HEK293 (cell line): Measurements from ENCODE around the gene SORL1.

ENCODE experiments used
- GLI2 ChIP-seq: fragments of 450-650 bp; formaldehyde crosslinking; IDR thresholded peaks from 2 replicates; pipeline ENCODE4; 2017; ENCODE audit warnings: missing biosample characterization, missing genetic modification characterization, low read depth, borderline replicate concordance
- GLI4 ChIP-seq: fragments of 450-650 bp; formaldehyde crosslinking; IDR thresholded peaks from 2 replicates; pipeline ENCODE4 v1.5.1; 2016; ENCODE audit warnings: missing biosample characterization, missing genetic modification characterization
- HOXA7 ChIP-seq: sonication (generic); formaldehyde crosslinking; IDR thresholded peaks from 2 replicates; pipeline ENCODE4 v1.8.1; 2022; ENCODE audit warnings: missing genetic modification reagents, borderline replicate concordance
- HOXD13 ChIP-seq: sonication (generic); formaldehyde crosslinking; IDR thresholded peaks from 2 replicates; pipeline ENCODE4 v1.8.0; 2022; ENCODE audit warnings: missing genetic modification reagents, borderline replicate concordance
- OVOL3 ChIP-seq: fragments of 450-650 bp; formaldehyde crosslinking; IDR thresholded peaks from 2 replicates; pipeline ENCODE4 v1.5.1; 2016; ENCODE audit warnings: missing biosample characterization, missing genetic modification characterization
- RBAK ChIP-seq: fragments of 450-650 bp; formaldehyde crosslinking; IDR thresholded peaks from 2 replicates; pipeline ENCODE4 v1.5.1; 2016; ENCODE audit warnings: missing biosample characterization, missing genetic modification characterization
- ZBTB1 ChIP-seq: fragments of 450-650 bp; formaldehyde crosslinking; IDR thresholded peaks from 2 replicates; pipeline ENCODE4 v1.5.1; 2016; ENCODE audit warnings: missing biosample characterization, missing genetic modification characterization
- ZBTB8A ChIP-seq: fragments of 450-650 bp; formaldehyde crosslinking; IDR thresholded peaks from 2 replicates; pipeline ENCODE4 v1.5.1; 2016; ENCODE audit warnings: missing biosample characterization, missing genetic modification characterization
- ZFHX2 ChIP-seq: fragments of 450-650 bp; formaldehyde crosslinking; conservative IDR thresholded peaks from 2 replicates; pipeline ENCODE4 v1.5.1; 2016; ENCODE audit warnings: missing biosample characterization, missing genetic modification characterization
- ZNF140 ChIP-seq: fragments of 450-650 bp; formaldehyde crosslinking; IDR thresholded peaks from 2 replicates; pipeline ENCODE4 v1.5.1; 2016; ENCODE audit warnings: missing biosample characterization, missing genetic modification characterization
- ZNF157 ChIP-seq: fragments of 450-650 bp; formaldehyde crosslinking; IDR thresholded peaks from 2 replicates; pipeline ENCODE4 v1.5.1; 2016; ENCODE audit warnings: missing biosample characterization, missing genetic modification characterization
- ZNF2 ChIP-seq: fragments of 450-650 bp; formaldehyde crosslinking; IDR thresholded peaks from 2 replicates; pipeline ENCODE4 v1.5.1; 2016; ENCODE audit warnings: missing biosample characterization, missing genetic modification characterization
- ZNF211 ChIP-seq: fragments of 450-650 bp; formaldehyde crosslinking; IDR thresholded peaks from 2 replicates; pipeline ENCODE4 v1.5.1; 2016; ENCODE audit warnings: low read depth, missing biosample characterization, missing genetic modification characterization
- ZNF24 ChIP-seq: fragments of 450-650 bp; formaldehyde crosslinking; IDR thresholded peaks from 2 replicates; pipeline ENCODE4 v1.5.1; 2016; ENCODE audit warnings: missing biosample characterization, missing genetic modification characterization
- ZNF302 ChIP-seq: fragments of 450-650 bp; formaldehyde crosslinking; IDR thresholded peaks from 2 replicates; pipeline ENCODE4 v1.5.1; 2016; ENCODE audit warnings: missing biosample characterization, missing genetic modification characterization, low read depth
- ZNF350 ChIP-seq: fragments of 450-650 bp; formaldehyde crosslinking; IDR thresholded peaks from 2 replicates; pipeline ENCODE4 v1.5.0; 2017; ENCODE audit warnings: missing biosample characterization, mild to moderate bottlenecking, missing genetic modification characterization
- ZNF391 ChIP-seq: fragments of 450-650 bp; formaldehyde crosslinking; IDR thresholded peaks from 2 replicates; pipeline ENCODE4 v1.5.1; 2016; ENCODE audit warnings: low read depth, missing biosample characterization, missing genetic modification characterization, borderline replicate concordance
- ZNF423 ChIP-seq: fragments of 450-650 bp; formaldehyde crosslinking; IDR thresholded peaks from 2 replicates; pipeline ENCODE4 v1.5.1; 2016; ENCODE audit warnings: missing biosample characterization, missing genetic modification characterization
- ZNF426 ChIP-seq: fragments of 450-650 bp; formaldehyde crosslinking; IDR thresholded peaks from 2 replicates; pipeline ENCODE4 v1.5.1; 2017; ENCODE audit warnings: missing biosample characterization, missing genetic modification characterization, mild to moderate bottlenecking, inconsistent platforms, moderate library complexity
- ZNF433 ChIP-seq: fragments of 450-650 bp; formaldehyde crosslinking; IDR thresholded peaks from 2 replicates; pipeline ENCODE4 v1.5.1; 2016; ENCODE audit warnings: missing biosample characterization, missing genetic modification characterization, low read depth
- ZNF530 ChIP-seq: fragments of 450-650 bp; formaldehyde crosslinking; IDR thresholded peaks from 2 replicates; pipeline ENCODE4 v1.5.1; 2016; ENCODE audit warnings: low read depth, missing biosample characterization, missing genetic modification characterization
- ZNF571 ChIP-seq: fragments of 450-650 bp; formaldehyde crosslinking; IDR thresholded peaks from 2 replicates; pipeline ENCODE4 v1.5.0; 2017; ENCODE audit warnings: missing biosample characterization, missing genetic modification characterization
- ZNF610 ChIP-seq: fragments of 450-650 bp; formaldehyde crosslinking; IDR thresholded peaks from 2 replicates; pipeline ENCODE4 v1.5.1; 2016; ENCODE audit warnings: missing biosample characterization, missing genetic modification characterization, borderline replicate concordance
- ZNF623 ChIP-seq: fragments of 450-650 bp; formaldehyde crosslinking; IDR thresholded peaks from 2 replicates; pipeline ENCODE4 v1.5.1; 2016; ENCODE audit warnings: missing biosample characterization, missing genetic modification characterization
- ZNF785 ChIP-seq: fragments of 450-650 bp; formaldehyde crosslinking; IDR thresholded peaks from 2 replicates; pipeline ENCODE4 v1.5.1; 2016; ENCODE audit warnings: missing biosample characterization, missing genetic modification characterization
- ZNF837 ChIP-seq: fragments of 450-650 bp; formaldehyde crosslinking; IDR thresholded peaks from 2 replicates; pipeline ENCODE4 v1.5.1; 2016; ENCODE audit warnings: missing biosample characterization, missing genetic modification characterization
- TF ChIP-seq, protein P1 (sequence below): fragments of 450-650 bp; formaldehyde crosslinking; IDR thresholded peaks from 2 replicates; pipeline ENCODE4 v1.5.1; 2016; ENCODE audit warnings: missing biosample characterization, missing genetic modification characterization
- TF ChIP-seq, protein P2 (sequence below): fragments of 450-650 bp; formaldehyde crosslinking; IDR thresholded peaks from 2 replicates; pipeline ENCODE4 v1.5.1; 2016; ENCODE audit warnings: missing biosample characterization, missing genetic modification characterization
- TF ChIP-seq, protein P3 (sequence below): fragments of 450-650 bp; formaldehyde crosslinking; conservative IDR thresholded peaks from 2 replicates; pipeline ENCODE4 v1.5.1; 2016; ENCODE audit warnings: low read depth, missing biosample characterization, missing genetic modification characterization
- TF ChIP-seq, protein P4 (sequence below): fragments of 450-650 bp; formaldehyde crosslinking; IDR thresholded peaks from 2 replicates; pipeline ENCODE4 v1.5.1; 2016; ENCODE audit warnings: missing biosample characterization, missing genetic modification characterization
- TF ChIP-seq, protein P5 (sequence below): fragments of 450-650 bp; formaldehyde crosslinking; IDR thresholded peaks from 2 replicates; pipeline ENCODE4 v1.5.1; 2016; ENCODE audit warnings: missing biosample characterization, missing genetic modification characterization

The SORL1 gene

DNA sequence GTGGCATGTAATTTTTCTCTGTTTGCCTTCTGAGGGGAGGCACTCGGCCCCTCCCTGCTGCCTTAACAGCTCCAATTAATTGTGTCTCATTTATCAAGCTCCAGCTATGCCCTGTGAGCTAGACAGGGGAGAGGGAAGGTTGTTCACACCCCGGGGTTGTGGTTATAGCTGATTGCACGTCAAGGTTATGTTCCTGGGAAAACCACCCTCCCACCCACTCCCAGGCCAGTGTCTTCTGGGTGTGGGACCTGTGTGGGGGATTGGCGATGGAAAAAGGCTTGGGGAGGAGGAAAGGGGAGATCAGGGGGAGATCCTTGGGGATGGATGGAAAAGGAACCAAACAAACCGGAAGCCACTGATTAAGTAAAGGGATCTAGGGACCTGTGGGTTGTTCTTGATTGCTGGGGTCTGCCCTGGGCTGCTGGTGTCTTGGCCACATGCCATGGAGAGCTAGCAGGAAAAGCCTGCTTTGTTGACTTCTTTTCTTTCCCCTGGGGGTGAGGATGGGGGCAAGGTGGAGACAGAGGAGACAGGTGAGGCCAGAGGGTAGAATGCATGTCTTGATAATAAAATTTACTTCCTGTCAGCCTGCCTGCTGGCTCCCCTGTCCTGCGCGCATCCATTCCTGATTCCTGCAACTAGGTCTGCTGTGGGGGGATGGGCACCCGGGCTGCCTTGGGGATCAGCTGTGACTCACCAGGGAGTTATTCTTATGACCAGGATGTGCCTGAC lies 14.1 kb downstream of the SORL1 start (continued):
- TF ChIP-seq ZNF837 (tag by site-specific recombination), result no peak
- TF ChIP-seq ZNF2 (tag by site-specific recombination), result no peak
- no peak for TF ChIP-seq ZNF433 (tag by site-specific recombination)
- TF ChIP-seq OVOL3, result no peak
- TF ChIP-seq ZNF423 (tag by site-specific recombination), result no peak; the same call in 1 of the 2 replicates
- TF ChIP-seq, protein P1, sequence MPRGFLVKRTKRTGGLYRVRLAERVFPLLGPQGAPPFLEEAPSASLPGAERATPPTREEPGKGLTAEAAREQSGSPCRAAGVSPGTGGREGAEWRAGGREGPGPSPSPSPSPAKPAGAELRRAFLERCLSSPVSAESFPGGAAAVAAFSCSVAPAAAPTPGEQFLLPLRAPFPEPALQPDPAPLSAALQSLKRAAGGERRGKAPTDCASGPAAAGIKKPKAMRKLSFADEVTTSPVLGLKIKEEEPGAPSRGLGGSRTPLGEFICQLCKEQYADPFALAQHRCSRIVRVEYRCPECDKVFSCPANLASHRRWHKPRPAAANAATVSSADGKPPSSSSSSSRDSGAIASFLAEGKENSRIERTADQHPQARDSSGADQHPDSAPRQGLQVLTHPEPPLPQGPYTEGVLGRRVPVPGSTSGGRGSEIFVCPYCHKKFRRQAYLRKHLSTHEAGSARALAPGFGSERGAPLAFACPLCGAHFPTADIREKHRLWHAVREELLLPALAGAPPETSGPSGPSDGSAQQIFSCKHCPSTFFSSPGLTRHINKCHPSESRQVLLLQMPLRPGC (tag by site-specific recombination), result no peak
- no peak for TF ChIP-seq ZNF140 (tag by site-specific recombination)
- TF ChIP-seq ZNF623 (tag by site-specific recombination), result no peak
- no peak for TF ChIP-seq ZNF610 (tag by site-specific recombination)
- TF ChIP-seq ZBTB8A (tag by site-specific recombination), result 0 out of 2 replicates have a peak, but pooled peaks have one; percentile 22
- no peak for TF ChIP-seq ZBTB1 (tag by site-specific recombination)
- no peak for TF ChIP-seq ZNF426 (tag by site-specific recombination)
- TF ChIP-seq, protein P2, sequence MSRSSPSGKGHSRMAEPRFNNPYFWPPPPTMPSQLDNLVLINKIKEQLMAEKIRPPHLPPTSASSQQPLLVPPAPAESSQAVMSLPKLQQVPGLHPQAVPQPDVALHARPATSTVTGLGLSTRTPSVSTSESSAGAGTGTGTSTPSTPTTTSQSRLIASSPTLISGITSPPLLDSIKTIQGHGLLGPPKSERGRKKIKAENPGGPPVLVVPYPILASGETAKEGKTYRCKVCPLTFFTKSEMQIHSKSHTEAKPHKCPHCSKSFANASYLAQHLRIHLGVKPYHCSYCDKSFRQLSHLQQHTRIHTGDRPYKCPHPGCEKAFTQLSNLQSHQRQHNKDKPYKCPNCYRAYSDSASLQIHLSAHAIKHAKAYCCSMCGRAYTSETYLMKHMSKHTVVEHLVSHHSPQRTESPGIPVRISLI, result no peak
- no peak for TF ChIP-seq ZNF785 (tag by site-specific recombination)
- no peak for TF ChIP-seq ZNF571 (tag by site-specific recombination)
- no peak for TF ChIP-seq ZNF302
- TF ChIP-seq, protein P3, sequence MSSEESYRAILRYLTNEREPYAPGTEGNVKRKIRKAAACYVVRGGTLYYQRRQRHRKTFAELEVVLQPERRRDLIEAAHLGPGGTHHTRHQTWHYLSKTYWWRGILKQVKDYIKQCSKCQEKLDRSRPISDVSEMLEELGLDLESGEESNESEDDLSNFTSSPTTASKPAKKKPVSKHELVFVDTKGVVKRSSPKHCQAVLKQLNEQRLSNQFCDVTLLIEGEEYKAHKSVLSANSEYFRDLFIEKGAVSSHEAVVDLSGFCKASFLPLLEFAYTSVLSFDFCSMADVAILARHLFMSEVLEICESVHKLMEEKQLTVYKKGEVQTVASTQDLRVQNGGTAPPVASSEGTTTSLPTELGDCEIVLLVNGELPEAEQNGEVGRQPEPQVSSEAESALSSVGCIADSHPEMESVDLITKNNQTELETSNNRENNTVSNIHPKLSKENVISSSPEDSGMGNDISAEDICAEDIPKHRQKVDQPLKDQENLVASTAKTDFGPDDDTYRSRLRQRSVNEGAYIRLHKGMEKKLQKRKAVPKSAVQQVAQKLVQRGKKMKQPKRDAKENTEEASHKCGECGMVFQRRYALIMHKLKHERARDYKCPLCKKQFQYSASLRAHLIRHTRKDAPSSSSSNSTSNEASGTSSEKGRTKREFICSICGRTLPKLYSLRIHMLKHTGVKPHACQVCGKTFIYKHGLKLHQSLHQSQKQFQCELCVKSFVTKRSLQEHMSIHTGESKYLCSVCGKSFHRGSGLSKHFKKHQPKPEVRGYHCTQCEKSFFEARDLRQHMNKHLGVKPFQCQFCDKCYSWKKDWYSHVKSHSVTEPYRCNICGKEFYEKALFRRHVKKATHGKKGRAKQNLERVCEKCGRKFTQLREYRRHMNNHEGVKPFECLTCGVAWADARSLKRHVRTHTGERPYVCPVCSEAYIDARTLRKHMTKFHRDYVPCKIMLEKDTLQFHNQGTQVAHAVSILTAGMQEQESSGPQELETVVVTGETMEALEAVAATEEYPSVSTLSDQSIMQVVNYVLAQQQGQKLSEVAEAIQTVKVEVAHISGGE (tag by site-specific recombination), result no peak
- TF ChIP-seq GLI4, result no peak
- TF ChIP-seq HOXA7 (CRISPR knock-in tag), result no peak
- TF ChIP-seq ZNF350 (tag by site-specific recombination), result no peak
- no peak for TF ChIP-seq HOXD13
- peak; percentile 69 for TF ChIP-seq ZFHX2 (tag by site-specific recombination)
- TF ChIP-seq ZNF157, result no peak
- TF ChIP-seq, protein P4, sequence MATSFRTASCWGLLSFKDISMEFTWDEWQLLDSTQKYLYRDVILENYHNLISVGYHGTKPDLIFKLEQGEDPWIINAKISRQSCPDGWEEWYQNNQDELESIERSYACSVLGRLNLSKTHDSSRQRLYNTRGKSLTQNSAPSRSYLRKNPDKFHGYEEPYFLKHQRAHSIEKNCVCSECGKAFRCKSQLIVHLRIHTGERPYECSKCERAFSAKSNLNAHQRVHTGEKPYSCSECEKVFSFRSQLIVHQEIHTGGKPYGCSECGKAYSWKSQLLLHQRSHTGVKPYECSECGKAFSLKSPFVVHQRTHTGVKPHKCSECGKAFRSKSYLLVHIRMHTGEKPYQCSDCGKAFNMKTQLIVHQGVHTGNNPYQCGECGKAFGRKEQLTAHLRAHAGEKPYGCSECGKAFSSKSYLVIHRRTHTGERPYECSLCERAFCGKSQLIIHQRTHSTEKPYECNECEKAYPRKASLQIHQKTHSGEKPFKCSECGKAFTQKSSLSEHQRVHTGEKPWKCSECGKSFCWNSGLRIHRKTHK (tag by site-specific recombination), result no peak
- TF ChIP-seq ZNF24 (tag by site-specific recombination), result peak; percentile 27; the same call in 1 of the 2 replicates
- TF ChIP-seq, protein P5, sequence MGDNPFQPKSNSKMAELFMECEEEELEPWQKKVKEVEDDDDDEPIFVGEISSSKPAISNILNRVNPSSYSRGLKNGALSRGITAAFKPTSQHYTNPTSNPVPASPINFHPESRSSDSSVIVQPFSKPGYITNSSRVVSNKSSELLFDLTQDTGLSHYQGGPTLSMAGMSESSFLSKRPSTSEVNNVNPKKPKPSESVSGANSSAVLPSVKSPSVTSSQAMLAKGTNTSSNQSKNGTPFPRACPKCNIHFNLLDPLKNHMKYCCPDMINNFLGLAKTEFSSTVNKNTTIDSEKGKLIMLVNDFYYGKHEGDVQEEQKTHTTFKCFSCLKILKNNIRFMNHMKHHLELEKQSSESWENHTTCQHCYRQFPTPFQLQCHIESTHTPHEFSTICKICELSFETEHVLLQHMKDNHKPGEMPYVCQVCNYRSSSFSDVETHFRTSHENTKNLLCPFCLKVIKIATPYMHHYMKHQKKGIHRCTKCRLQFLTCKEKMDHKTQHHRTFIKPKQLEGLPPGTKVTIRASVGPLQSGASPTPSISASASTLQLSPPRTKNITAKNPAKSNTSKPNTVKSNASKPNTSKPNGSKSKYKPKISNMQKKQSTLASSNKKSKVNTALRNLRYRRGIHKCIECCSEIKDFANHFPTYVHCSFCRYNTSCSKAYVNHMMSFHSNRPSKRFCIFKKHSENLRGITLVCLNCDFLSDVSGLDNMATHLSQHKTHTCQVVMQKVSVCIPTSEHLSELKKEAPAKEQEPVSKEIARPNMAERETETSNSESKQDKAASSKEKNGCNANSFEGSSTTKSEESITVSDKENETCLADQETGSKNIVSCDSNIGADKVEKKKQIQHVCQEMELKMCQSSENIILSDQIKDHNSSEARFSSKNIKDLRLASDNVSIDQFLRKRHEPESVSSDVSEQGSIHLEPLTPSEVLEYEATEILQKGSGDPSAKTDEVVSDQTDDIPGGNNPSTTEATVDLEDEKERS (tag by site-specific recombination), result no peak
- TF ChIP-seq ZNF211, result no peak
- TF ChIP-seq RBAK (tag by site-specific recombination), result no peak
- no peak for TF ChIP-seq ZNF391
- TF ChIP-seq GLI2 (tag by site-specific recombination), result no peak
- TF ChIP-seq ZNF530 (tag by site-specific recombination), result no peak
